Heart left ventricle (tissue), 13 donors: ENCODE data around the gene MKRN1.

Source experiments
- CTCF ChIP-seq, 12 donors: fragments of 200-600 bp; sonication (generic) in 4 of 12; IDR thresholded peaks; one replicate each; pipeline versions ENCODE4 v1.5.0 to v1.8.0; 2018 to 2022; ENCODE audit warnings: antibody characterized with exemption in 12 of 12, mild to moderate bottlenecking in 5 of 12
- POLR2A ChIP-seq, 2 donors: fragments of 450-650 bp; IDR thresholded peaks; one replicate each; pipeline ENCODE4 v1.6.1; 2017; ENCODE audit warnings: antibody characterized with exemption in 2 of 2, mild to moderate bottlenecking in 2 of 2, moderate library complexity in 2 of 2
- donor health status: ischemic (EF 13 %, LVEDD 7.1; RV severe dilation, severe dysfunction).
- donor health status: DM: no; HTN: yes; CAD: no.
- donor health status: DM: no; HTN: no; CAD: no.
- donor health status: ischemic (EF 25% LVEDD 6.9; RV normal size, moderate dysfunction).
- donor health status: ischemic (EF 25% LVEDD 5.7; RV mildly dilated, moderate dysfunction).
- donor health status: ischemic (EF 35%, LVEDD 5.7; RV mildly dilated, moderate dysfunction).
- donor health status: nonischemic (EF 11% LVEDD 7.7; RV severe dilation, severe dysfunction).
- donor health status: DM: yes; HTN: yes; CAD: no.
- donor health status: PGD.
- donor health status: ischemic (EF 29% LVEDD 5.4; RV normal size, mild dysfunction).
- donor health status: nonischemic (EF 23%, LVEDD 6.1; RV moderate dilation, normal function).

- TF ChIP-seq POLR2A (IDR thresholded peaks at IDR 0.05) (no peak), CTCF (IDR thresholded peaks at IDR 0.05) (no peak)
These were observed 38.7 kb downstream of the MKRN1 start for GRCh38 chr7:140440593-140440992.
